ENCODE results near the gene CTIF.

- no peak for TF ChIP-seq CTCF (conservative IDR thresholded peaks at IDR 0.05 in 1 of 2, IDR thresholded peaks at IDR 0.05 in 1 of 2; ENCODE audit: low read depth in 1 of 2, low read length in 2 of 2)
- no peak for TF ChIP-seq EZH2 (IDR thresholded peaks at IDR 0.05; ENCODE audit: low read length, missing control alignments)
Measured at GRCh38 chr18:48853588-48853987, 314.8 kb downstream of the CTIF start.
